ENCODE results near the gene HAGH. TPM values are rescaled to one million over a fixed set of nuclear protein-coding genes. Genes with fewer than 3 reads are reported as not detected.

Gene HAGH
- total RNA-seq, 6 donors from 2014 or later, result 84.5 to 251 (median 122) TPM

- Histone ChIP-seq H3K27me3 (no peaks in the 10 kb centered on the region), H3K4me1 (peaks cover 24 to 46% (median 36%) of the 10 kb centered on the region in 4 donors), H3K27ac (no peak overlapping the region), H3K4me3 (no peak overlapping the region), H3K36me3 (peaks cover 12 to 56% (median 48%) of the 10 kb centered on the region in 4 donors), H3K9me3 (no peaks in the 10 kb centered on the region)
- DNase-seq (peak in 1 of 2 donors; percentile 80), ATAC-seq (ENCODE audit: low FRiP score in 2 of 2) (no peak)
- 91 to 94% methylated on average over 21 to 34 of the region's 34 CpGs for WGBS, 2 donors
- no peak for TF ChIP-seq EP300 (IDR thresholded peaks at IDR 0.05)
- TF ChIP-seq POLR2A (IDR thresholded peaks at IDR 0.05), result no peak
- TF ChIP-seq POLR2AphosphoS5 (IDR thresholded peaks at IDR 0.05), result no peak
- TF ChIP-seq CTCF (IDR thresholded peaks at IDR 0.05), result no peak
Observed at GRCh38 chr16:1778200-1779179, 48.1 kb downstream of the HAGH start.

- 87 to 100% methylated on average over 5 to 29 of the region's 36 CpGs for WGBS, 2 donors
- Histone ChIP-seq H3K9me3 (no peaks in the 10 kb centered on the region), H3K4me3 (no peak overlapping the region), H3K27me3 (no peaks in the 10 kb centered on the region), H3K27ac (no peak overlapping the region), H3K4me1 (peaks cover 24 to 44% (median 34%) of the 10 kb centered on the region in 4 donors), H3K36me3 (peaks cover 12 to 56% (median 48%) of the 10 kb centered on the region in 4 donors)
- DNase-seq (peak in 1 of 2 donors; percentile 85), ATAC-seq (ENCODE audit: low FRiP score in 2 of 2) (no peak)
- no peak for TF ChIP-seq POLR2AphosphoS5 (IDR thresholded peaks at IDR 0.05)
- TF ChIP-seq POLR2A (IDR thresholded peaks at IDR 0.05), result no peak
- no peak for TF ChIP-seq CTCF (IDR thresholded peaks at IDR 0.05)
- no peak for TF ChIP-seq EP300 (IDR thresholded peaks at IDR 0.05)
Observed at GRCh38 chr16:1777375-1778199, 49.0 kb downstream of the HAGH start.

GRCh38 chr16:1776991-1777374 lies 49.6 kb downstream of the HAGH start:
- 86 to 93% methylated on average over 14 to 20 of the region's 22 CpGs for WGBS, 2 donors
- Histone ChIP-seq H3K27ac (no peak overlapping the region), H3K4me1 (peaks cover 29 to 49% (median 39%) of the 10 kb centered on the region in 4 donors), H3K9me3 (no peaks in the 10 kb centered on the region), H3K4me3 (no peak overlapping the region), H3K36me3 (peaks cover 12 to 56% (median 48%) of the 10 kb centered on the region in 4 donors), H3K27me3 (no peaks in the 10 kb centered on the region)
- DNase-seq (peak in 1 of 2 donors; percentile 84), ATAC-seq (ENCODE audit: low FRiP score in 2 of 2) (no peak)
- TF ChIP-seq POLR2A (IDR thresholded peaks at IDR 0.05) (no peak), CTCF (IDR thresholded peaks at IDR 0.05) (no peak), EP300 (IDR thresholded peaks at IDR 0.05) (no peak), POLR2AphosphoS5 (IDR thresholded peaks at IDR 0.05) (no peak)

- ATAC-seq (ENCODE audit: low FRiP score in 2 of 2) (no peak), DNase-seq (peak in 1 of 2 donors; percentile 65)
- Histone ChIP-seq H3K27me3 (no peaks in the 10 kb centered on the region), H3K36me3 (peaks cover 12 to 56% (median 48%) of the 10 kb centered on the region in 4 donors), H3K9me3 (no peaks in the 10 kb centered on the region), H3K4me3 (no peak overlapping the region), H3K4me1 (peaks cover 32 to 49% (median 40%) of the 10 kb centered on the region in 4 donors), H3K27ac (no peak overlapping the region)
- WGBS, 2 donors, result 87 to 88% methylated on average over 12 to 13 of the region's 13 CpGs
- no peak for TF ChIP-seq POLR2AphosphoS5 (IDR thresholded peaks at IDR 0.05)
- TF ChIP-seq POLR2A (IDR thresholded peaks at IDR 0.05), result no peak
- no peak for TF ChIP-seq CTCF (IDR thresholded peaks at IDR 0.05)
- TF ChIP-seq EP300 (IDR thresholded peaks at IDR 0.05), result no peak
Observed at GRCh38 chr16:1776672-1776955, 50.0 kb downstream of the HAGH start.

Data from upper lobe of left lung (tissue), 6 donors.